Measurements from ENCODE around the gene EEFSEC. TPM values are rescaled to one million over a fixed set of nuclear protein-coding genes. Genes with fewer than 3 reads are reported as not detected.

EEFSEC gene
- total RNA-seq, 1 donor, result 5.1 TPM

GRCh38 chr3:128267541-128267940 is 114.3 kb downstream of the EEFSEC start:
- Histone ChIP-seq H3K27me3 (ENCODE audit: insufficient read depth, low read length) (no peaks in the 10 kb centered on the region), H4K20me1 (ENCODE audit: insufficient read depth, low read length) (no peaks in the 10 kb centered on the region), H3K4me2 (ENCODE audit: insufficient read depth, low read length) (no peak overlapping the region), H3K36me3 (ENCODE audit: insufficient read depth, low read length) (no peaks in the 10 kb centered on the region), H3K79me2 (ENCODE audit: insufficient read depth, low read length) (no peaks in the 10 kb centered on the region), H2AFZ (ENCODE audit: low read length) (no peak overlapping the region), H3K27ac (ENCODE audit: low read depth, low read length) (no peak overlapping the region), H3K4me1 (ENCODE audit: insufficient read depth, low read length) (no peaks in the 10 kb centered on the region), H3K9me3 (ENCODE audit: low read depth, low read length) (no peaks in the 10 kb centered on the region), H3K4me3 (ENCODE audit: insufficient read depth, low read length) (no peak overlapping the region)
- no peak for DNase-seq (ENCODE audit: insufficient read length, low spot score, missing footprints)
- no peak for TF ChIP-seq CTCF (IDR thresholded peaks at IDR 0.05; ENCODE audit: extremely low read depth, low read depth, low read length)

DNA sequence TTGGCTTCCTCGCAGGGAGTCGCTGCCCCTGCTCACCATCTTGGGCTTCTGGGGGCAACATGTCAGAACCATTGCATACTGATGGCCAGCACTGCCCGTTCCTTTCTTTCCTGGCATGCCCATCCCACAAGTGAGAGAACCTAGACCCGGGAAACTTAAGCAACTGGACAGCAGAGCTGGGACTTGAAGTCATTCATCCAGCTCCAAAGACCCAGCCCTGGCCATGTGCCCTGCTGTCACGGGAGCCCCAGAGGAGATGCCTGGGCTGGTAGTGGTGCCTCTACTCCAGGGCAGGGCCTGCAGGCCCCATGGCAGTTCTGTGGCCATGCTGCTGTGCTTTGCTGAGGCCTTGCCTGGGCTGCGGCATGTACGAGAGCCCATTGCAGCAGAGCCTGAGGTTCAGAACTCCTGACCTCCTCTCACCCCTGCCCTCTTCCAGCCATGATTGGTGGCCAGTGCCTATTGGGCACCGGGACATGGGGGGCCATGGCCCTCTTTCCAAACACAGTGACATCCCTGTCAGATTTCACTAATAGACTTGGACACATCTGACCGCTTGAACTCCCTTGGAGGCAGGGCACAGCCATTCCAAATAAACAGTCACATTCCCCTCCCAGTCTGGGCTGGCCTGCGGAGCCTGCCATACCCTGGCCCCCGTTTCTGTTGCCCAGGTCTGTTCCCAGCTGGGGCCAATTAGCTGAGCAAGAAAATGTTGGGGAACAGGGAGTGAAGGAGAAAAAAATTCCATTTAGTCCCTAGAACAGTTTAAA is 115.9 kb downstream of the EEFSEC start:
- H3K27me3 ChIP-seq (ENCODE audit: insufficient read depth, low read length), result no peaks in the 10 kb centered on the region
- peaks cover 1% of the 10 kb centered on the region for H4K20me1 ChIP-seq (ENCODE audit: insufficient read depth, low read length)
- H3K4me1 ChIP-seq (ENCODE audit: insufficient read depth, low read length), result no peaks in the 10 kb centered on the region
- no peak overlapping the region for H2AFZ ChIP-seq (ENCODE audit: low read length)
- no peak overlapping the region for H3K27ac ChIP-seq (ENCODE audit: low read depth, low read length)
- H3K9me3 ChIP-seq (ENCODE audit: low read depth, low read length), result no peaks in the 10 kb centered on the region
- TF ChIP-seq CTCF (IDR thresholded peaks at IDR 0.05; ENCODE audit: extremely low read depth, low read depth, low read length), result no peak
- DNase-seq (ENCODE audit: insufficient read length, low spot score, missing footprints), result no peak
- H3K4me2 ChIP-seq (ENCODE audit: insufficient read depth, low read length), result no peak overlapping the region
- H3K36me3 ChIP-seq (ENCODE audit: insufficient read depth, low read length), result no peaks in the 10 kb centered on the region
- no peak overlapping the region for H3K4me3 ChIP-seq (ENCODE audit: insufficient read depth, low read length)
- no peaks in the 10 kb centered on the region for H3K79me2 ChIP-seq (ENCODE audit: insufficient read depth, low read length)

- Histone ChIP-seq H3K79me2 (ENCODE audit: insufficient read depth, low read length) (no peaks in the 10 kb centered on the region), H3K9me3 (ENCODE audit: low read depth, low read length) (no peaks in the 10 kb centered on the region), H2AFZ (ENCODE audit: low read length) (no peak overlapping the region), H3K4me1 (ENCODE audit: insufficient read depth, low read length) (peaks cover 6% of the 10 kb centered on the region), H3K4me3 (ENCODE audit: insufficient read depth, low read length) (no peak overlapping the region), H3K4me2 (ENCODE audit: insufficient read depth, low read length) (no peak overlapping the region), H3K27me3 (ENCODE audit: insufficient read depth, low read length) (no peaks in the 10 kb centered on the region), H3K36me3 (ENCODE audit: insufficient read depth, low read length) (no peaks in the 10 kb centered on the region), H4K20me1 (ENCODE audit: insufficient read depth, low read length) (peaks cover 3% of the 10 kb centered on the region), H3K27ac (ENCODE audit: low read depth, low read length) (no peak overlapping the region)
- TF ChIP-seq CTCF (IDR thresholded peaks at IDR 0.05; ENCODE audit: extremely low read depth, low read depth, low read length), result no peak
- DNase-seq (ENCODE audit: insufficient read length, low spot score, missing footprints), result no peak
Observed at GRCh38 chr3:128269796-128270195, 116.5 kb downstream of the EEFSEC start.

- Histone ChIP-seq H3K4me2 (ENCODE audit: insufficient read depth, low read length) (no peak overlapping the region), H3K36me3 (ENCODE audit: insufficient read depth, low read length) (no peaks in the 10 kb centered on the region), H3K4me3 (ENCODE audit: insufficient read depth, low read length) (no peak overlapping the region), H3K27me3 (ENCODE audit: insufficient read depth, low read length) (no peaks in the 10 kb centered on the region), H3K79me2 (ENCODE audit: insufficient read depth, low read length) (no peaks in the 10 kb centered on the region), H4K20me1 (ENCODE audit: insufficient read depth, low read length) (peaks cover 6% of the 10 kb centered on the region), H3K9me3 (ENCODE audit: low read depth, low read length) (no peaks in the 10 kb centered on the region), H3K4me1 (ENCODE audit: insufficient read depth, low read length) (peaks cover 12% of the 10 kb centered on the region), H2AFZ (ENCODE audit: low read length) (no peak overlapping the region), H3K27ac (ENCODE audit: low read depth, low read length) (no peak overlapping the region)
- no peak for TF ChIP-seq CTCF (IDR thresholded peaks at IDR 0.05; ENCODE audit: extremely low read depth, low read depth, low read length)
- DNase-seq (ENCODE audit: insufficient read length, low spot score, missing footprints), result no peak
Observed at GRCh38 chr3:128270559-128271492, 117.5 kb downstream of the EEFSEC start.
